HCT116 (cell line): ENCODE measurements around the gene CARD10. TPM values are rescaled to one million over a fixed set of nuclear protein-coding genes. Genes with fewer than 3 reads are reported as not detected.

Source experiments
- ATAC-seq: fragments of 200-7000 bp; cut with Tn5 transposase; 2 replicates; pipeline ENCODE4 v1.9.1; 2020; ENCODE audit warnings: mild to moderate bottlenecking, moderate library complexity
- BruUV-seq: library from RNA; stranded (reverse); fragments of 400-500 nt; replicated peaks from 2 replicates; lab custom pipeline; 2021; lab: Mats Ljungman, UMichigan
- CTCF ChIA-PET: fragments of 300-600 bp; sonication (Branson Sonifier 250); formaldehyde crosslinking; loops from one replicate; lab custom pipeline; 2021; ENCODE audit warnings: antibody characterized with exemption; lab: Charles Lee
- POLR2A ChIA-PET: fragments of 300-600, 350-600 bp; sonication (Branson Sonifier 250); formaldehyde crosslinking; loops from one replicate; lab custom pipeline; 2021; ENCODE audit warnings: antibody characterized with exemption; lab: Charles Lee
- RAD21 ChIA-PET, 2 experiments: fragments of 300-600 bp; sonication (Branson Sonifier 250); formaldehyde crosslinking; loops; one replicate each; lab custom pipeline; 2023; ENCODE audit warnings: low total read pairs in 2 of 2; ENCODE audit not compliant: uncharacterized antibody in 2 of 2, unreplicated experiment in 2 of 2, low non-redundant PET in 1 of 2; lab: Charles Lee
- DNase-seq: peaks from one replicate; pipeline ENCODE4 v3.0.0-alpha.2; 2010; ENCODE audit warnings: low read depth, low spot score
- H2AFZ ChIP-seq: fragments of 200-600 bp; shearing (Covaris generic), sonication (generic); 2 replicates; pipeline ENCODE4 v1.6.1; 2017; ENCODE audit warnings: low read depth, mixed run types, mixed read lengths, antibody characterized with exemption, low read length; ENCODE audit not compliant: poor library complexity, severe bottlenecking
- H3K27ac ChIP-seq: 2 replicates; pipeline ENCODE4 v1.5.1; 2012; ENCODE audit warnings: low read depth, low read length
- H3K27me3 ChIP-seq: fragments of 200-600 bp; sonication (generic); 2 replicates; pipeline ENCODE4 v1.6.1; 2016; ENCODE audit warnings: mixed run types, low read length, mixed read lengths; ENCODE audit not compliant: insufficient read depth
- H3K36me3 ChIP-seq, 2 experiments: fragments of 200-500 bp in 1 of 2; fragments of 200-600 bp in 1 of 2; sonication (Bioruptor generic) in 1 of 2; sonication (generic) in 1 of 2; 2 replicates each; pipeline versions ENCODE4 v1.5.1 to v1.6.1; 2014 to 2016; ENCODE audit warnings: low read length in 2 of 2, inconsistent platforms in 1 of 2, mixed read lengths in 1 of 2, mixed run types in 1 of 2; ENCODE audit not compliant: insufficient read depth in 2 of 2, control insufficient read depth in 1 of 2
- H3K4me1 ChIP-seq, 2 experiments: fragments of 200-600 bp in 1 of 2; sonication (generic) in 1 of 2; 2 replicates each; pipeline versions ENCODE4 v1.5.1 to v1.6.1; 2012 to 2017; ENCODE audit warnings: low read length in 2 of 2, inconsistent platforms in 1 of 2, mild to moderate bottlenecking in 1 of 2, mixed read lengths in 1 of 2, mixed run types in 1 of 2, moderate library complexity in 1 of 2; ENCODE audit not compliant: insufficient read depth in 2 of 2, control insufficient read depth in 1 of 2
- H3K4me2 ChIP-seq: fragments of 200-600 bp; sonication (generic); 2 replicates; pipeline ENCODE4 v1.6.1; 2017; ENCODE audit warnings: mixed run types, low read length, mixed read lengths
- H3K4me3 ChIP-seq, 2 experiments: fragments of 200-600 bp in 1 of 2; sonication (generic) in 1 of 2; replicated peaks in 1 of 2; 2 replicates each; pipeline ENCODE4 v1.5.1; 2011 to 2016; ENCODE audit warnings: low read length in 2 of 2, control low read depth in 1 of 2, low read depth in 1 of 2, mild to moderate bottlenecking in 1 of 2, mixed read lengths in 1 of 2, mixed run types in 1 of 2
- H3K79me2 ChIP-seq: fragments of 200-600 bp; sonication (generic); 2 replicates; pipeline ENCODE4 v1.6.1; 2017; ENCODE audit warnings: mild to moderate bottlenecking, mixed run types, low read length, moderate library complexity, mixed read lengths; ENCODE audit not compliant: insufficient read depth
- H3K9ac ChIP-seq: fragments of 200-600 bp; sonication (generic); 2 replicates; pipeline ENCODE4 v1.6.1; 2016; ENCODE audit warnings: low read length, mixed read lengths
- H3K9me2 ChIP-seq: fragments of 200-600 bp; sonication (generic), shearing (Covaris generic); 2 replicates; pipeline ENCODE4 v1.6.1; 2017; ENCODE audit warnings: mixed run types, mild to moderate bottlenecking, moderate library complexity; ENCODE audit not compliant: insufficient read depth
- H3K9me3 ChIP-seq, 2 experiments: fragments of 200-500 bp in 1 of 2; fragments of 200-600 bp in 1 of 2; sonication (Bioruptor generic) in 1 of 2; sonication (generic) in 1 of 2; 2 replicates each; pipeline ENCODE4 v1.6.1; 2014 to 2017; ENCODE audit warnings: low read length in 2 of 2, mixed read lengths in 2 of 2, inconsistent platforms in 1 of 2, low read depth in 1 of 2, mild to moderate bottlenecking in 1 of 2, mixed run types in 1 of 2, moderate library complexity in 1 of 2; ENCODE audit not compliant: control insufficient read depth in 1 of 2, insufficient read depth in 1 of 2
- H4K20me1 ChIP-seq: fragments of 200-600 bp; sonication (generic), shearing (Covaris generic); 2 replicates; pipeline ENCODE4 v1.6.1; 2017; ENCODE audit warnings: mixed run types, mild to moderate bottlenecking, moderate library complexity; ENCODE audit not compliant: insufficient read depth
- ATF3 ChIP-seq: IDR thresholded peaks from 2 replicates; pipeline ENCODE4 v1.6.1; 2012
- CBX3 ChIP-seq: IDR thresholded peaks from 2 replicates; pipeline ENCODE4 v1.6.1; 2012; ENCODE audit warnings: low read depth
- CEBPB ChIP-seq: IDR thresholded peaks from 2 replicates; pipeline ENCODE4 v1.6.1; 2012; ENCODE audit warnings: low read depth
- CTCF ChIP-seq, 3 experiments: fragments of 200-600 bp in 1 of 3; sonication (generic) in 1 of 3; IDR thresholded peaks in 2 of 3; conservative IDR thresholded peaks in 1 of 3; 2 replicates each; pipeline ENCODE4 v1.5.1; 2012 to 2017; ENCODE audit warnings: low read depth in 2 of 3, low read length in 2 of 3, antibody characterized with exemption in 1 of 3, borderline replicate concordance in 1 of 3, control low read depth in 1 of 3, mild to moderate bottlenecking in 1 of 3, mixed read lengths in 1 of 3, mixed run types in 1 of 3, moderate library complexity in 1 of 3; ENCODE audit not compliant: insufficient read depth in 1 of 3
- EGR1 ChIP-seq: IDR thresholded peaks from 2 replicates; pipeline ENCODE4 v1.6.1; 2012; ENCODE audit warnings: low read depth
- EZH2 ChIP-seq: fragments of 200-600 bp; sonication (generic); IDR thresholded peaks from 2 replicates; pipeline ENCODE4 v1.6.1; 2017; ENCODE audit warnings: antibody characterized with exemption, mixed run types
- FOSL1 ChIP-seq: IDR thresholded peaks from 2 replicates; pipeline ENCODE4 v1.6.1; 2012; ENCODE audit warnings: low read depth
- JUND ChIP-seq: IDR thresholded peaks from 2 replicates; pipeline ENCODE4 v1.6.1; 2012
- MAX ChIP-seq: IDR thresholded peaks from 2 replicates; pipeline ENCODE4 v1.6.1; 2012
- POLR2AphosphoS5 ChIP-seq: IDR thresholded peaks from 2 replicates; pipeline ENCODE4 v1.6.1; 2011; ENCODE audit warnings: mild to moderate bottlenecking, low read depth, low read length, moderate library complexity
- RAD21 ChIP-seq: IDR thresholded peaks from 2 replicates; pipeline ENCODE4 v1.6.1; 2012; ENCODE audit warnings: low read depth, mild to moderate bottlenecking
- REST ChIP-seq: IDR thresholded peaks from 2 replicates; pipeline ENCODE4 v1.6.1; 2012; ENCODE audit warnings: low read depth
- SIN3A ChIP-seq: IDR thresholded peaks from 2 replicates; pipeline ENCODE4 v1.6.1; 2012; ENCODE audit warnings: low read depth
- SP1 ChIP-seq: IDR thresholded peaks from 2 replicates; pipeline ENCODE4 v1.6.1; 2012; ENCODE audit warnings: low read depth
- SRF ChIP-seq: IDR thresholded peaks from 2 replicates; pipeline ENCODE4 v1.6.1; 2012; ENCODE audit warnings: low read depth
- TCF7L2 ChIP-seq: IDR thresholded peaks from 2 replicates; pipeline ENCODE4 v1.7.0; 2011; ENCODE audit warnings: borderline replicate concordance, inconsistent platforms; ENCODE audit not compliant: insufficient read depth, insufficient read length; ENCODE audit errors: extremely low read depth
- ZBTB33 ChIP-seq: IDR thresholded peaks from 2 replicates; pipeline ENCODE4 v1.6.1; 2011; ENCODE audit warnings: mild to moderate bottlenecking, low read length, moderate library complexity; ENCODE audit not compliant: insufficient replicate concordance; ENCODE audit errors: extremely low read depth
- ZFX ChIP-seq: fragments of 450-650 bp; IDR thresholded peaks from 2 replicates; pipeline ENCODE4 v1.6.1; 2017
- ZNF274 ChIP-seq: fragments of 200-500 bp; sonication (Bioruptor generic); IDR thresholded peaks from 2 replicates; pipeline ENCODE4 v1.6.1; 2014; ENCODE audit warnings: mild to moderate bottlenecking, low read depth, low read length, inconsistent platforms
- intact Hi-C: fragments of 100-400 bp; cut with micrococcal nuclease; formaldehyde crosslinking; loops from 2 replicates; pipeline ENCODE4 v1.10.0; 2022
- total RNA-seq: library from RNA; stranded (reverse); gene quantifications from one replicate; pipeline ENCODE4 v1.2.1, GENCODE V29; 2021; ENCODE audit not compliant: unreplicated experiment

CARD10 gene
- total RNA-seq, 1 experiment from 2014 or later: 32.0 TPM

GRCh38 chr22:37557321-37558001, 38.2 kb upstream of the CARD10 start:
- Histone ChIP-seq H3K9ac (no peak overlapping the region), H3K9me2 (no peaks in the 10 kb centered on the region), H3K9me3 (no peaks in the 10 kb centered on the region), H3K4me3 (no peak overlapping the region)
- RAD21 ChIA-PET: interaction anchor here in 1 of 2 experiments (1.0 kb wide), 1 partner anchor 12 kb away, joined by 3 read pairs; no protein-coding TSS in a partner anchor
- DNase-seq: no peak
- no peak for TF ChIP-seq CEBPB
- TF ChIP-seq ATF3: no peak
- TF ChIP-seq EZH2: no peak
- TF ChIP-seq SRF: no peak
- TF ChIP-seq ZFX: no peak
- TF ChIP-seq ZNF274: no peak
- no peak for TF ChIP-seq RAD21
- TF ChIP-seq SP1: no peak
- no peak for TF ChIP-seq MAX
- no peak for TF ChIP-seq CBX3
- no peak for TF ChIP-seq ZBTB33
- TF ChIP-seq EGR1: no peak
- TF ChIP-seq SIN3A: no peak
- no peak for TF ChIP-seq TCF7L2
- no peak for TF ChIP-seq POLR2AphosphoS5
- no peak for TF ChIP-seq REST
- TF ChIP-seq CTCF (IDR thresholded peaks at IDR 0.05 in 2 of 3, conservative IDR thresholded peaks at IDR 0.05 in 1 of 3; ENCODE audit: borderline replicate concordance in 1 of 3, insufficient read depth in 1 of 3, low read depth in 2 of 3, low read length in 2 of 3): no peak
- no peak for TF ChIP-seq JUND
- no peak for TF ChIP-seq FOSL1
- TF ChIP-seq, all 23 proteins: peak for 0
- ChIA-PET CTCF (interaction anchor here (2.1 kb wide), 1 partner anchor 9 kb away, joined by 14 read pairs; no protein-coding TSS in a partner anchor), POLR2A (interaction anchor here (0.8 kb wide), 1 partner anchor 9 kb away, joined by 3 read pairs; no protein-coding TSS in a partner anchor)
- H3K4me1 ChIP-seq: peaks cover 20 to 43% of the 10 kb centered on the region in 2 experiments
- BruUV-seq: no TSS peak
- no peaks in the 10 kb centered on the region for H4K20me1 ChIP-seq
- H2AFZ ChIP-seq: no peak overlapping the region
- H3K4me2 ChIP-seq: no peak overlapping the region
- H3K27me3 ChIP-seq: no peaks in the 10 kb centered on the region
- H3K79me2 ChIP-seq: peaks cover 21% of the 10 kb centered on the region
- no peak overlapping the region for H3K27ac ChIP-seq
- no peak for ATAC-seq
- H3K36me3 ChIP-seq: 0 out of 4 replicates have a peak, but pooled peaks cover 0 to 7% of the 10 kb centered on the region in 2 experiments
- intact Hi-C loops: no loop called here
